HG03439 (cell line): ENCODE results near the gene CPT1C.
A peak's percentile ranks its signal among the peaks of the same experiment; 100 is the strongest.

Experiments used
- ATAC-seq: cut with Tn5 transposase; IDR thresholded peaks from one replicate; pipeline ENCODE4 v1.9.1; 2021; ENCODE audit warnings: mild to moderate bottlenecking, moderate library complexity; ENCODE audit not compliant: unreplicated experiment

The CPT1C gene

DNA sequence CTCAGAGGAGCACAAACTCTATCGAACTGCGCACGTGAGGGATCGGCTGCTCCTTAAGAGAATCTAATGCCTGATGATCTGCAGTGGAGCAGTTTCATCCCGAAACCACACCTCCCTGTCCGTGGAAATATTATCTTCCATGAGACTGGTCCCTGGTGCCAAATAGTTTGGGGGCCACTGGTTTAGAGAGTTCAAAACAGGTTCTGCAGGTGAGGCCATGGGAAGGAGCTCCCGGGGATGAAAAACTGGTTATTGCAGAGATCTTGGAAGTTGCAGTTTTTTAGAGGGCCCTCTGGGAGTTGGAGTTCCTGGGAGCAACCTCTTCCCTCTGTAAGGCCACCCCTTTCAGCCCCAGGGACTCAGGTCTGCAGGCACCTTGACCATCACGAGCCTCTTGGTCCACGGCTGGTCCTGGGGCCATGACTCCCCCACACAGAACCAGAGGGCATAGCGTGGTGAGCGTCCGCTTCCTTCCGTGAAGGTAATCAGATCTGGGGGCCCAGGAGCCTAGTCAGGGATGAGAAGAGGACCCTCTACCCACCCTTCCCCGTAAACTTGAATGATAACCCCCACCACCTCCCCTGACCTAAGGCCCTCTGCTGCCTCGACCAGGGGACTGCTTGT, 30.5 kb upstream of the CPT1C start:
- no peak for ATAC-seq

DNA sequence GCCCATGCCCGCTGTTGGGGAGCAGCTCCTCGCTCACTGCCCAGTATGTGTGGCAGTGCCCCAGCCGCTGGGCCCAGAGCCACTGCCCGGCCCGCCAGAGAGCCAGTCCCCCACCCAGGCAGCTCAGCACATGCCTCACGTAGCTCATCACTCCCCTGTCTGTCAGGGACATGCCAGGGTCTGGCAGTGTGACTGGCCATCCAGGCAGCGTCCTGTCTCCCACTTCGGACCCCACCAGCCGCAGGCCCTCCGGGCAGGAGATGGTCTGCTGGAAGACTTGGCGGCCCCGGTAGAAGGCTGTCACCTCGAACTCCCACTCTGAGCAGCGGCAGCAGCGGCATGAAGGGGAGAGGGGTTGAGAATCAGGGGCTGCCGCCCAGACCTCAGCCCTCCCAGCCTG, 28.9 kb upstream of the CPT1C start:
- ATAC-seq: no peak

- no peak for ATAC-seq
These were observed 27.7 kb upstream of the CPT1C start for GRCh38 chr19:49663224-49663623.

GRCh38 chr19:49664171-49665035, 26.5 kb upstream of the CPT1C start:
- ATAC-seq: peak; percentile 32

DNA sequence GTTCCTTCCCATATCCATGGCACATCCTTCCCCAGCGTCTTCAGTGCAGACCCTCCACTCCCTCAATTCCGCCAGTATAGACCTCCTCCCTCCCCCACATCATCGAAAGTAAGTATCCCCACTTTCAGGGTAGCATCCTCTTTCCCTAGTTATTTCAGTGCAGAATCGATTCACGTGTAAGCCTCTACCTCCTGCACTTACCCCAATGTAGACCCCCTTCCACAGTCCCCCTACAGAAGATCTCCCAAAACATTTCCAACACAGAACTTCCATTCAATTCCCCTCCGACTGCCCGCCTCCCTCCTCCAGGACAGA, 25.9 kb upstream of the CPT1C start:
- ATAC-seq: no peak

DNA sequence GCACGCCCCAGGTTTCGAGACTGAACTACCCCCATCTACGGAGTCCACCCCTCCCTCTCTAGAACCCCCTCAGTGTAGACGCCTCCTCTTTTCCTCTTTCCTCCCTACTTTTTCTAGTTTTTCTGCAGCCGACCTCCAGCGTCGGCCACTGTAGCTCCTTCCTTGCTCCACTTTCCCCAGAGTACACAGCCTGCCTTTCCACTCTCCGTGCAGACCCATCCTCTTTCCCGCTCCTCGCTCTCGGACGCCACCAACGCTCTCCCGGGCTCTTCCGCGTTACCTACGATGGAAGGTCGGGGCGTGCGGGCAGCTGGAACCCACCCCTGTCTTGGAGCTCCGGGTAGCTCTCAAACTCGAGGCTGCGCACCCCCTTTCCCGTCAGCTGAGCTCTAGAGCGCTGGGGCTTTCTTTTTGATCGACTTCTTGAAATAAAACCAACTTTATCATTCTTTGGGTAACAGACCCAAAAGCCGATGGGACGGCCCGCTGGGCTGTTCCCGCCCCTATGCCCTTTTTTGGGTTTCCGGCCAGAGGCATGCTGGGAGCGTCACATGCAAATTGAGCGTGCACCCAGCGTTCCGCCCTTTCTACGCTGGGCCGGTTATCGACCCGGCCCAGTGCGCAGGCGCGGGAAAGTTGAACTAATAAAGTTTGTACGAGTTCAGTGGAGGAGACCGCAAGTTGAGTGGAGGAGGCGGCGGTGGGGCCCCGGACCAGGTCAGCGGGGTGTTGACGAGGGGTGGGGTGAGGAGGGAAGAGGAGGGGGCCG, 25.4 kb upstream of the CPT1C start, which contains the start of the genes BCL2L12 and IRF3:
BCL2L12 (plus strand) TSS at position 583 of the 769 bp plus-strand sequence. CDS start 760 bp downstream, outside the sequence.
IRF3 (minus strand) TSS at position 507 of the 769 bp plus-strand sequence. CDS start 1,019 bp downstream, outside the sequence.
- peak; percentile 78 for ATAC-seq

- ATAC-seq: no peak
These were observed 24.8 kb upstream of the CPT1C start for GRCh38 chr19:49666120-49666444.

- no peak for ATAC-seq
These were observed 23.4 kb upstream of the CPT1C start for GRCh38 chr19:49667473-49667872.

- ATAC-seq: no peak
These were observed 21.4 kb upstream of the CPT1C start for GRCh38 chr19:49669516-49669915.

GRCh38 chr19:49672131-49672919, 18.6 kb upstream of the CPT1C start:
- ATAC-seq: no peak

DNA sequence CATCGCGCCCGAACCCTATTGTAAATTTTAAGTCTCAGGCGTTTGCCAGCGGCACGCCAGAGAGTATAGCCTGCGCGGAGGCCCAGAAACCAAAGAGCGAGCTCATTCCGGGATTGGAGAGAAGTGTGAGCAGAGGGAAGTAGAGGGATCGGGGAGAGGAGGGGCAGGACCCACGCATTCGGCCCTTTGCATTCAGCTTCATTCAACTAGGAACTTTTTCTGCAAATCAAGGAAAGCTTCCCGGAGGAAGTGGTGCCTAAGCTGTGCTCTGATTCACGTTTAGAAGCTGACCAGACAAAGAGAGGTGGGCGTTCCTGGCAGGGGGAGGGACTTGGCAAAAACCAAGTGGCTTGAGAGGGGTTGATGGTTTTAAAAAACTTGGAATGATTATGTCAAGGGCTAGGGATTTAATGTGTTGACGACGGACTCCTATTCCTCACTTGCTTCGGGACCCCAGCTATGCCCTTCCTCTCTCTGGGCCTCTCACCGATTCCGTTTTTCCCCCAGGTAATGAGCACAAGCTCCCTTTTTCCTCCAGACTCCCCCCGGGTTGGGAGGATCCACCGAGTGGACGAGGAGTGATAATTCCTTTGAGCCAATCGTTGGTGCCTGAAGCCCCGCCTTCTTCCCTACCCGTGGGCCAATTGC, 14.7 kb upstream of the CPT1C start:
- peak; percentile 27 for ATAC-seq

DNA sequence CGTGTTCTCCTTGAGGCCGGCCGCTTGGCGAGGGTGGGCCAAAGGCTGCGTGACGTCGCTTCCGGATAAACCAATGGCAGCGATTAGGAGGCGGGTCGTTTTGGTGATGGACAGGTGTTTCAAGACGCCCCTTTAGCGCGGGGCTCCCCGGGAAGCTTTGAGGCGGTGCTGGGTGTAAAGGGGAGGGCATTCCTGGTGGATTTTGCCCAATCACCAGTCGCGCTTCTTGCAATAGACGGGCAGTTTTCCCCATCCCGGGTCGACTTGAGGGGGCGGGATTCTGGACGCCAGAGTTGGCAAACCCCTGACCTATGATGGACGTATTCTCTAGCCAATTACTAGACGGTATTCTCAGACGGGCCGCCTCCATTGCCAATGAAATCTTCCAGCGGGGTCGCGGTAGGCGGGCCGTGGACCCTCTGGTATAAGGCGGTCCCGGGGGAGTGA, 14.1 kb upstream of the CPT1C start:
- peak; percentile 63 for ATAC-seq

DNA sequence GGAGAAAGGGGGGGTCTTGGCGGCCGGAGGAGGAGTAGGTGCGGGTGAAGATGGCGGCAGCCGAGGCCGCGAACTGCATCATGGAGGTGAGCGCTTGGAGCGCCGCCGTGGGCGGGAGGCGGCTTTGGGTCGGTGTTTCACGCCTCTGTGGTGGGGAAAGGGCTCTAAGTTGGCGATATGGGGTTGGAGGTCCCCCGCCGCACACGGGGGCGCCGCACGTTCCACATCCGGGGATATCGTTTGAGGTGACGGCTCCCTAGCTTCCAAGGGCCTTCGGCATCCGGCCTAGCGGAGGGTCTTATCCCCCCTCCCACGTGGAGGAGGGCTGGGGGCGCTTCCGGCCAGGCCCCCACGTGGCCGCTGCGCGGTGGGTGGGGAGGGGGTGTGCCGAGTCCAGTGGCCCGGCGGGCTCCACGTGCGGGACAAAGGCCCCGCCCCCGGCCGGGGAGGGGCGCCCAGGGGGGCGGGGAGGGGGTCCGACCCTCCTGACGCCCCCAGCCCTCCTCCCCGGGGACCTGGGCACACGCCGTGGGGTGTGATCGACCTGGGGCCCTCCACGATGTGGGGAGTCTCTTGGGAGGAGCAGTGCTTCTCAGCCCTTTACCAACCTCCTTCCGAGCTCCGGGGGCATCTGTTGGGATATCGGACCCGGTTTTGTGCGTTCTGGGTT, 13.6 kb upstream of the CPT1C start, which contains the start of gene PRMT1:
PRMT1 (plus strand) TSS at position 41 of the 670 bp plus-strand sequence; CDS start at position 51, 10 bp downstream.
- ATAC-seq: no peak

DNA sequence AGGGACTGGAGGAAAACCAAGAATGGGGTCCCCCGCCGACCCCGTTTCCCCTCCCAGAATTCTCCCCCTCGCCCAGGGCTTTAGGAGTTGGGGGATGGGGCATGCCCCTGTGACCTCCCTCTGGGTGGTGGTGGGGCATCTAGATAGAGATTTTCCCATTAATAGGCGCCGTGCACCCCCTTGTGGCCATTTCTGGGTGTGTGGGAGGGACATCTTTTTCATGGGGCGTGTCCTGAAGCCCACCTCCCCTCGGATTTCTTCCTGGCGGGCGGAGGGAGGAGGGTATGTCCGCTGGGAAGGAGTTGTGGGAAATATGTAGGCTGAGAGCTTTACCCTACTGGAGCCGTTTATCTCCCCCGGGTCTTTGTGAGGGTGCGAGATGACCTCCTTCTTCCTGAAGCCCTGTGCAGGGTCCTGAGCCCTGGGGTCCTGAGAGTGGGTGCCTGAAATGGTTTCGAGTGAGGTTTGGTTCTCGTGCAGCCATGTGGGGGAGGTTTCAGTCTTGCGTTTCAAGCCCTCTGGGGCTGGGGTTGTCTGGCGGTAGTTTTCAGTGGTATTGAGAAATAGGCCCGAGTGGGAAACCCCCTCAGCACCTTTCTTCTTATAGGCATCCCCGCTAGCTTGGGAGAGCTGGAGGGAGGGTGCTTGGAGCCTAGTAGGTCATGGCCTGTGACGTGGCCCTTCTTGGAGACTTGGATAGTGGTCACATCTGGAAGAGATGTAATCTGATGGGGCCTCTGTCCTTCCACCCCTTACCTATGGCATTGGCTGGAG, 12.8 kb upstream of the CPT1C start:
- ATAC-seq: no peak

GRCh38 chr19:49678985-49679770, 11.7 kb upstream of the CPT1C start:
- ATAC-seq: no peak

GRCh38 chr19:49679771-49680413, 11.0 kb upstream of the CPT1C start:
- no peak for ATAC-seq
